ENCODE measurements around the gene KIF5C. TPM values are rescaled to one million over a fixed set of nuclear protein-coding genes. Genes with fewer than 3 reads are reported as not detected.

KIF5C gene
- total RNA-seq, 2 experiments from 2014 or later, result 8.1 to 22.2 TPM

- Histone ChIP-seq H4K20me1 (ENCODE audit: insufficient read depth, low read length) (no peaks in the 10 kb centered on the region), H3K4me1 (ENCODE audit: insufficient read depth, low read length, poor library complexity, severe bottlenecking) (no peaks in the 10 kb centered on the region), H3K9me3 (ENCODE audit: low read length) (no peaks in the 10 kb centered on the region), H3K9me2 (ENCODE audit: insufficient read depth, low read length) (no peaks in the 10 kb centered on the region), H3K36me3 (ENCODE audit: insufficient read depth, low read length) (peaks cover 22% of the 10 kb centered on the region), H3K79me2 (ENCODE audit: insufficient read depth, low read depth, low read length) (no peaks in the 10 kb centered on the region), H3K4me3 (ENCODE audit: low read depth, low read length, poor library complexity, severe bottlenecking) (no peak overlapping the region), H3K27ac (ENCODE audit: low read depth, low read length, poor library complexity, severe bottlenecking) (no peak overlapping the region), H3K4me2 (ENCODE audit: low read length) (no peak overlapping the region), H2AFZ (ENCODE audit: low read length) (no peak overlapping the region)
- no TSS peak for BruUV-seq (replicated peaks)
- no peak for DNase-seq (ENCODE audit: low spot score)
- intact Hi-C loops (cut with micrococcal nuclease; ENCODE audit: unreplicated experiment), result no loop called here
- POLR2A ChIA-PET, result interaction anchor here (0.6 kb wide), 1 partner anchor 147 kb away, joined by 7 read pairs; no protein-coding TSS in a partner anchor
- CTCF ChIA-PET (ENCODE audit: unreplicated experiment), result no interaction called here
- TF ChIP-seq EZH2phosphoT487 (IDR thresholded peaks at IDR 0.05; ENCODE audit: borderline replicate concordance, low read depth, low read length), result no peak
- TF ChIP-seq, protein P1, sequence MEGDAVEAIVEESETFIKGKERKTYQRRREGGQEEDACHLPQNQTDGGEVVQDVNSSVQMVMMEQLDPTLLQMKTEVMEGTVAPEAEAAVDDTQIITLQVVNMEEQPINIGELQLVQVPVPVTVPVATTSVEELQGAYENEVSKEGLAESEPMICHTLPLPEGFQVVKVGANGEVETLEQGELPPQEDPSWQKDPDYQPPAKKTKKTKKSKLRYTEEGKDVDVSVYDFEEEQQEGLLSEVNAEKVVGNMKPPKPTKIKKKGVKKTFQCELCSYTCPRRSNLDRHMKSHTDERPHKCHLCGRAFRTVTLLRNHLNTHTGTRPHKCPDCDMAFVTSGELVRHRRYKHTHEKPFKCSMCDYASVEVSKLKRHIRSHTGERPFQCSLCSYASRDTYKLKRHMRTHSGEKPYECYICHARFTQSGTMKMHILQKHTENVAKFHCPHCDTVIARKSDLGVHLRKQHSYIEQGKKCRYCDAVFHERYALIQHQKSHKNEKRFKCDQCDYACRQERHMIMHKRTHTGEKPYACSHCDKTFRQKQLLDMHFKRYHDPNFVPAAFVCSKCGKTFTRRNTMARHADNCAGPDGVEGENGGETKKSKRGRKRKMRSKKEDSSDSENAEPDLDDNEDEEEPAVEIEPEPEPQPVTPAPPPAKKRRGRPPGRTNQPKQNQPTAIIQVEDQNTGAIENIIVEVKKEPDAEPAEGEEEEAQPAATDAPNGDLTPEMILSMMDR (conservative IDR thresholded peaks at IDR 0.05; ENCODE audit: low read length), result no peak
Observed at GRCh38 chr2:149009576-149010461, 134.8 kb downstream of the KIF5C start.

- no peak for DNase-seq (ENCODE audit: low spot score)
- Histone ChIP-seq H3K79me2 (ENCODE audit: insufficient read depth, low read depth, low read length) (no peaks in the 10 kb centered on the region), H3K9me3 (ENCODE audit: low read length) (no peaks in the 10 kb centered on the region), H3K4me1 (ENCODE audit: insufficient read depth, low read length, poor library complexity, severe bottlenecking) (peaks cover 4% of the 10 kb centered on the region), H3K27ac (ENCODE audit: low read depth, low read length, poor library complexity, severe bottlenecking) (no peak overlapping the region), H2AFZ (ENCODE audit: low read length) (no peak overlapping the region), H3K36me3 (ENCODE audit: insufficient read depth, low read length) (peaks cover 22% of the 10 kb centered on the region; the same call in 1 of the 2 replicates), H4K20me1 (ENCODE audit: insufficient read depth, low read length) (no peaks in the 10 kb centered on the region), H3K4me3 (ENCODE audit: low read depth, low read length, poor library complexity, severe bottlenecking) (no peak overlapping the region), H3K9me2 (ENCODE audit: insufficient read depth, low read length) (no peaks in the 10 kb centered on the region), H3K4me2 (ENCODE audit: low read length) (no peak overlapping the region)
- TF ChIP-seq, protein P1 (conservative IDR thresholded peaks at IDR 0.05; ENCODE audit: low read length), result no peak
- TF ChIP-seq EZH2phosphoT487 (IDR thresholded peaks at IDR 0.05; ENCODE audit: borderline replicate concordance, low read depth, low read length), result no peak
- ChIA-PET CTCF (ENCODE audit: unreplicated experiment) (no interaction called here), POLR2A (interaction anchor here (0.9 kb wide), 1 partner anchor 9 kb away, joined by 3 read pairs; no protein-coding TSS in a partner anchor)
- intact Hi-C loops (cut with micrococcal nuclease; ENCODE audit: unreplicated experiment), result no loop called here
- no TSS peak for BruUV-seq (replicated peaks)
Observed at GRCh38 chr2:149012545-149012944, 137.5 kb downstream of the KIF5C start.

DNA sequence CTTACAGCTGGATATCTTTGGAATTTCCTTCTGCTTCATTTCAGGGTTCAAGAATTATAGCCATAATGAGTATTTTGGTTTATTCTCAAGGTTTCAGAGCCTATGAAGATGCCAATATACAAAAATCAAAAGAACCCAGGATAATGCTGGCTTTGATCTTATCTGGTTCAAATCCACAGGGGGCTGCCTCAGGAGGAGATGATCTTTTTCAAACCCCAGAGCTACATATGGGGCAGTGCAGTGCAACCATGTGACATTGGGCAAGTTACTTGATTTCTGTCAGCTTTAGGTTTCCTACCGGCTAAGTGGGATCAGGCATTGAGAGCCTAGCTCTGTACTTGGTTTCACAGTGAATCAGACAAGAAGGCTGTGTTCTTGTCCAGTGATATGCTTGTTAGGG, 140.5 kb downstream of the KIF5C start:
- no TSS peak for BruUV-seq (replicated peaks)
- intact Hi-C loops (cut with micrococcal nuclease; ENCODE audit: unreplicated experiment), result loop anchor here (5.0 kb wide), 1 partner anchor 72 kb away; no protein-coding TSS in a partner anchor
- ChIA-PET POLR2A (interaction anchor here (0.5 to 1.2 kb wide), 4 partner anchors 19 to 546 kb away, joined by 3 to 4 read pairs (median 4); no protein-coding TSS in a partner anchor), CTCF (ENCODE audit: unreplicated experiment) (no interaction called here)
- H3K9me2 ChIP-seq (ENCODE audit: insufficient read depth, low read length), result no peaks in the 10 kb centered on the region
- H3K27ac ChIP-seq (ENCODE audit: low read depth, low read length, poor library complexity, severe bottlenecking), result no peak overlapping the region
- H3K4me3 ChIP-seq (ENCODE audit: low read depth, low read length, poor library complexity, severe bottlenecking), result no peak overlapping the region
- H3K36me3 ChIP-seq (ENCODE audit: insufficient read depth, low read length), result peaks cover 15% of the 10 kb centered on the region; the same call in 1 of the 2 replicates
- H3K9me3 ChIP-seq (ENCODE audit: low read length), result no peaks in the 10 kb centered on the region
- H3K4me1 ChIP-seq (ENCODE audit: insufficient read depth, low read length, poor library complexity, severe bottlenecking), result peaks cover 28% of the 10 kb centered on the region
- H3K4me2 ChIP-seq (ENCODE audit: low read length), result no peak overlapping the region
- H2AFZ ChIP-seq (ENCODE audit: low read length), result no peak overlapping the region
- no peaks in the 10 kb centered on the region for H4K20me1 ChIP-seq (ENCODE audit: insufficient read depth, low read length)
- no peak for DNase-seq (ENCODE audit: low spot score)
- H3K79me2 ChIP-seq (ENCODE audit: insufficient read depth, low read depth, low read length), result no peaks in the 10 kb centered on the region
- TF ChIP-seq, protein P1 (conservative IDR thresholded peaks at IDR 0.05; ENCODE audit: low read length), result no peak
- TF ChIP-seq EZH2phosphoT487 (IDR thresholded peaks at IDR 0.05; ENCODE audit: borderline replicate concordance, low read depth, low read length), result no peak

Data from OCI-LY7 (cell line).